HG02610 (cell line): ENCODE measurements around the gene SLC25A24.
A peak's percentile ranks its signal among the peaks of the same experiment; 100 is the strongest.
"Not testable (repeated sequence)": the region's sequence is repeated elsewhere in the genome, so short reads cannot be mapped to it uniquely, and the experiment has no call there.

ENCODE experiments used
- ATAC-seq: cut with Tn5 transposase; IDR thresholded peaks from one replicate; pipeline ENCODE4 v1.9.1; 2021; ENCODE audit warnings: mild to moderate bottlenecking, moderate library complexity; ENCODE audit not compliant: unreplicated experiment

Gene SLC25A24

DNA sequence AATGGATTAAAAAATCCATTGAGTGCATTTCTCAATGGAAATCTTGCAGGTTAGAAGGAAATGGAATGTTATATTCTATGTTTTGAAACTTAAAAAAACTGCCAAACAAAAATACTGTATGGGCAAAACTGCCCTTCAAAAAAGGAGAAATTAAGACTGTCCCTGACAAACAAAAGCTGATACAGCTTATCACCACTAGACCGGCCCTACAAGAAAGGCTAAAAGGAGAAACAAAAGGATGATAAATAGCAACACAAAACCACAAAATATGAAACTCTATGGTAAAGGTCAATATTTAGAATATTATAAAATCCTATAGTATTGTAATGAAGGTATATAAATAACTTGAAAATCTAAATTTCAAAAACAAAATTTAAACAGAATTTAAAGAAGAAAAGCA, 60.0 kb downstream of the SLC25A24 start:
- no peak for ATAC-seq

- ATAC-seq: not testable (repeated sequence)
Observed at GRCh38 chr1:108139555-108139954, 60.6 kb downstream of the SLC25A24 start.

DNA sequence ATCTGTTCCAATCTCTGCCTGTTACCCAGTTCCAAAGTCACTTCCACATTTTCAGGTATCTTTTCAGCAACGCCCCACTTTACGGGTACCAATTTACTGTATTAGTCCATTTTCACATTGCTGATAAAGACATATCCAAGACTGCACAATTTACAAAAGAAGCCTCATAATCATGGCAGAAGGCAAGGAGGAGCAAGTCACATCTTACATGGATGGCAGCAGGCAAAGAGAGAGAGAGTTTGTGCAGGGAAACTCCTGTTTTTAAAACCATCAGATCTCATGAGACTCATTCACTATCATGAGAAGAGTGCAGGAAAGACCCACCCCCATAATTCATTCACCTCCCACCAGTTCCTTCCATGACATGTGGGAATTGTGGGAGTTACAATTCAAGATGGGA, 67.0 kb downstream of the SLC25A24 start:
- not testable (repeated sequence) for ATAC-seq

DNA sequence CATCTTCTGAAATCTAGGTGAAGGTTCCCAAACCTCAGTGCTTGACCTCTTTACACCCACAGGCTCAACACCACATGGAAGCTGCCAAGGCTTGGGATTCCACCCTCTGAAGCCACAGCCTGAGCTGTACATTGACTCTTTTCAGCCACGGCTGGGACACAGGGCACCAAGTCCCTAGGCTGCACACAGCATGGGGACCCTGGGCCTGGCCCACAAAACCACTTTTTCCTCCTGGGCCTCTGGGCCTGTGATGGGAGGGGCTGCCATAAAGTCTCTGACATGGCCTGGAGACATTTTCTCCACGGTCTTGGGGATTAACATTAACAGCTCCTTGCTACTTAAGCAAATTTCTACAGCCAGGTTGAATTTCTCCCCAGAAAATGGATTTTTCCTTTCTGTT, 67.8 kb downstream of the SLC25A24 start:
- not testable (repeated sequence) for ATAC-seq

- ATAC-seq: not testable (repeated sequence)
Observed at GRCh38 chr1:108131281-108131680, 68.9 kb downstream of the SLC25A24 start.

GRCh38 chr1:108130794-108131193, 69.3 kb downstream of the SLC25A24 start:
- ATAC-seq: no peak

- ATAC-seq: no peak
Observed at GRCh38 chr1:108129999-108130398, 70.1 kb downstream of the SLC25A24 start.

GRCh38 chr1:108125312-108126138, 74.6 kb downstream of the SLC25A24 start:
- ATAC-seq: peak; percentile 96

DNA sequence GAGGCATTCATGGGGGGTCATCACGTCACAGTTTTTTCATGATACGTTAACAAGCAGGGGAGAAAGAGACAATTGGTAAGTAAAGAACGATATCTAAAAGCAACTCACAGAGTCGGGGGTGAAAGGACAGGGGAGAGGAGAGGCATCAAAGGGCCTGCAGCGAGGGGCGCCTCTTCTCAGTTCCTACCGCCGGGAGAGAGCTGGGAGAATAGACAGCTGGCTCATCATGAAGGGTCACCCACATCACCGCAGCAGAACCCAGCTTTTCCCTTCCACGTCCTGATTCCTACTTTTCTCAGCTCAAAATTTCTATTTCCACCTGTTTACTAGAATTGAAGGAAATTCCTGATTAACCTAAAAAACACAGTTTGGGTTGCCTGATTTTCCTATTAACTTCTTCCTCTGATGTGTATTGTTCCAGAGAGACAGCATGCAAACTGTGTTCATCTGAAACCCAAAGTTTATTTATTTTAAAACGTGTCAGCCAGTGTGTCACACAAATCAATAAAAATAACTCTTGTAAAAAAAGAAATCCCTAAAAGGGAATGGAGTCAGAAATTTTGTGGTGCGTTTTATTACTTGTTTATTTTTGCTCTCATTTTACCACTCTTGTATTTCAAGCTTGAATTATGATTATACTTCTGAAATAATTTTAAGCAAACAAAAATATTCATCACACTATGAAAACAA, 75.4 kb downstream of the SLC25A24 start:
- no peak for ATAC-seq

GRCh38 chr1:108124023-108124422, 76.1 kb downstream of the SLC25A24 start:
- ATAC-seq: no peak

DNA sequence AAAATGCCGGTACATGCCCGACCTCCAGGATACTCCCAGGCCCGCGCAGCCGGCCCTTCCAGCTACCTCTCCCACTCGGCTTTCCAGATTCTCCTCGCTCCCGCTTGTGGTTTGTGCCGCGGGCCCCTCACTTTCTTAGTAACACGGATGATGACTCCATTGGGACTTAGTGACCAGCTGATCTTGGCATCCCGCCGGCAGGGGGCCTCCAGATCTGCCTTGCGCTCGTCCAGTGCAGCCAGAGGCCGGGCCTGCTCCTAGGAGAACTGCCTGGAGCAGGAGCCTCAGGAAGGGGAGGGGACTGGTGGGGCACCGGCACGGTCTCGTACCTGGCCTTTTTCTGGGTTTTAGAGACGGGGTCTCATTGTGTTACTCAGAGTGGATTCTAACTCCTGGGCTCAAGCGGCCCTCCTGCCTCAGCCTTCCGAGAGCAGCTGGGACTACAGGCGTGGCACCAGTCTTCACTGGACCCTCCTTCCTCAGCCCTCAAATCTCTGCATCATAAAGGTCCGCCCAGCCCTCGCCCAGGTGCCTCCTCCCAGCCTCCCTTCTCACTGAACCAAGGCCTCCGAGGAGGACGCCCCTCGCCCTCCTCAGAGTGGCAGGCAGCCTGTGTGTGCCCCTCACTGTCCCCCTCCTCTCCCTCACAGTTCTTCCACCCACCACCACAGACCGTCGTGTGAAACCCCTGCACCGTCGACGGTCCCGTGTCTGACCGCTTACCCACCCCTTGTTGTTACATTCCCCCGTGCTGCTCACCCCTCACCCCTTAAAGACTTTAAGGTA, 78.6 kb downstream of the SLC25A24 start:
- ATAC-seq: no peak

- ATAC-seq: no peak
Observed at GRCh38 chr1:108120163-108120562, 80.0 kb downstream of the SLC25A24 start.

- ATAC-seq: no peak
Observed at GRCh38 chr1:108119500-108119899, 80.6 kb downstream of the SLC25A24 start.

- ATAC-seq: no peak
Observed at GRCh38 chr1:108117945-108118902, 81.9 kb downstream of the SLC25A24 start.

DNA sequence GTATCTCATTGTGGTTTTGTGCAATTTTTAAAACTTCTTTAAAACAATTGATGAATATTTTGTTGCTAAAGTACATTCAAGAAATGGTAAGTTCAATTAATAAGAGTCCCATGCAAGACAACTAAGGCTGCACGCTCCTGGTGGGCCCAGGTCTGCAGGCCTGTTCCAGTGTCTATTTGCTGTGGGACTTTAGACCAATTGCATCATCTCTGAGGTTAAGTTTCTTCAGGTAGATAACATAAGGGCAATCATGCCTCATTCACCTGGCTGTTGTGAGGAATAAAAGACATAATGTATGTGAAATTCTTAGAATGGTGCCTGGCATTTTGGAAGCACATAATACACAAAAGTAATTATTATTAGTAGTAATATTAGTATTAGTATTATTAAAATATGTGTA, 82.9 kb downstream of the SLC25A24 start:
- ATAC-seq: no peak

DNA sequence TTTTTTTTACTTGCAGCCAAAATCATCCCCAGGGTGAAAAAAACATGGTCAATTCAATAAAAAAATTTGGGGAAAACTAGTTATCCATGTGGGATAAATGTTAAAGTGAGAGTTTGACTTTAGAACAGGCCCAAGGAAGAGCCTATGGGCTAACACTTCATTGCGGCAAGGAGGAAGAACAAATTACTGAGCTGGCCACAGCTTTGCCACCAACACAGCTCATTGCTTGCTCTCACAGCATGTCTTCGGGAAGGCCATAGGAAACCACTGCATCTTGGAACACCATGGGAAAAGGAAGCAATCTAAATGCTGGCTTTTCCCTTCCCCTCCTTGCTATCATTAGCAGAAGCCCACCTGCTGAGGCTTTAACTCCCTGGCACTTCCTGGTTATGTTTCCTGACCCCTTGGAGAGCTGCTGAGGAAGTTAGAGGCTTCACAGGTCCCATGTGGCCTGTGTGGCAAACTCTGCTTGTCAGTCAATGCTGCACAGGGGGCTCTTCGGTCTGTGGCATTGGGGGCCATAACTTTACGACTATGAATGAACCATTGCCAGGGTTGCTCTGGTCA, 86.0 kb downstream of the SLC25A24 start:
- no peak for ATAC-seq

GRCh38 chr1:108113496-108113895, 86.6 kb downstream of the SLC25A24 start:
- no peak for ATAC-seq

- no peak for ATAC-seq
Observed at GRCh38 chr1:108109295-108109973, 90.7 kb downstream of the SLC25A24 start.

- no peak for ATAC-seq
Observed at GRCh38 chr1:108108119-108108518, 92.0 kb downstream of the SLC25A24 start.
